ENCODE results near the gene TACC2.

DNA sequence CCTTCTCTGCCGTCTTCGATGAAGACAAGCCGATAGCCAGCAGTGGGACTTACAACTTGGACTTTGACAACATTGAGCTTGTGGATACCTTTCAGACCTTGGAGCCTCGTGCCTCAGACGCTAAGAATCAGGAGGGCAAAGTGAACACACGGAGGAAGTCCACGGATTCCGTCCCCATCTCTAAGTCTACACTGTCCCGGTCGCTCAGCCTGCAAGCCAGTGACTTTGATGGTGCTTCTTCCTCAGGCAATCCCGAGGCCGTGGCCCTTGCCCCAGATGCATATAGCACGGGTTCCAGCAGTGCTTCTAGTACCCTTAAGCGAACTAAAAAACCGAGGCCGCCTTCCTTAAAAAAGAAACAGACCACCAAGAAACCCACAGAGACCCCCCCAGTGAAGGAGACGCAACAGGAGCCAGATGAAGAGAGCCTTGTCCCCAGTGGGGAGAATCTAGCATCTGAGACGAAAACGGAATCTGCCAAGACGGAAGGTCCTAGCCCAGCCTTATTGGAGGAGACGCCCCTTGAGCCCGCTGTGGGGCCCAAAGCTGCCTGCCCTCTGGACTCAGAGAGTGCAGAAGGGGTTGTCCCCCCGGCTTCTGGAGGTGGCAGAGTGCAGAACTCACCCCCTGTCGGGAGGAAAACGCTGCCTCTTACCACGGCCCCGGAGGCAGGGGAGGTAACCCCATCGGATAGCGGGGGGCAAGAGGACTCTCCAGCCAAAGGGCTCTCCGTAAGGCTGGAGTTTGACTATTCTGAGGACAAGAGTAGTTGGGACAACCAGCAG lies 221.7 kb downstream of the TACC2 start:
- TF ChIP-seq POLR2AphosphoS5 (IDR thresholded peaks at IDR 0.05), result no peak
- TF ChIP-seq, protein P1, sequence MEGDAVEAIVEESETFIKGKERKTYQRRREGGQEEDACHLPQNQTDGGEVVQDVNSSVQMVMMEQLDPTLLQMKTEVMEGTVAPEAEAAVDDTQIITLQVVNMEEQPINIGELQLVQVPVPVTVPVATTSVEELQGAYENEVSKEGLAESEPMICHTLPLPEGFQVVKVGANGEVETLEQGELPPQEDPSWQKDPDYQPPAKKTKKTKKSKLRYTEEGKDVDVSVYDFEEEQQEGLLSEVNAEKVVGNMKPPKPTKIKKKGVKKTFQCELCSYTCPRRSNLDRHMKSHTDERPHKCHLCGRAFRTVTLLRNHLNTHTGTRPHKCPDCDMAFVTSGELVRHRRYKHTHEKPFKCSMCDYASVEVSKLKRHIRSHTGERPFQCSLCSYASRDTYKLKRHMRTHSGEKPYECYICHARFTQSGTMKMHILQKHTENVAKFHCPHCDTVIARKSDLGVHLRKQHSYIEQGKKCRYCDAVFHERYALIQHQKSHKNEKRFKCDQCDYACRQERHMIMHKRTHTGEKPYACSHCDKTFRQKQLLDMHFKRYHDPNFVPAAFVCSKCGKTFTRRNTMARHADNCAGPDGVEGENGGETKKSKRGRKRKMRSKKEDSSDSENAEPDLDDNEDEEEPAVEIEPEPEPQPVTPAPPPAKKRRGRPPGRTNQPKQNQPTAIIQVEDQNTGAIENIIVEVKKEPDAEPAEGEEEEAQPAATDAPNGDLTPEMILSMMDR (IDR thresholded peaks at IDR 0.05), result no peak

Data from suprapubic skin (tissue), 3 donors.